Right lobe of liver (tissue), 6 donors: Measurements from ENCODE around the gene RCOR3. TPM values are rescaled to one million over a fixed set of nuclear protein-coding genes. Genes with fewer than 3 reads are reported as not detected.

Experiments
- ATAC-seq, 4 donors: fragments of 200-7000 bp; cut with Tn5 transposase; one replicate each; pipeline ENCODE4 v1.9.1; 2020; ENCODE audit warnings: mild to moderate bottlenecking in 4 of 4, moderate library complexity in 4 of 4
- DNase-seq, 3 donors: peaks; one replicate each; pipeline ENCODE4 v3.0.0-alpha.2; 2020
- H3K27ac ChIP-seq, 3 donors: fragments of 200-600 bp; one replicate each; pipeline ENCODE4 v1.8.0; 2022
- H3K27me3 ChIP-seq, 2 donors: fragments of 200-600 bp; one replicate each; pipeline ENCODE4 v1.8.0; 2022
- H3K36me3 ChIP-seq, 4 donors: fragments of 200-600 bp; sonication (generic) in 1 of 4; one replicate each; pipeline versions ENCODE4 v1.5.1 to v1.8.0; 2017 to 2022; ENCODE audit warnings: control low read depth in 1 of 4
- H3K4me1 ChIP-seq, 4 donors: fragments of 200-600 bp; sonication (generic) in 1 of 4; one replicate each; pipeline versions ENCODE4 v1.5.1 to v1.8.0; 2017 to 2022; ENCODE audit warnings: control low read depth in 1 of 4
- H3K4me3 ChIP-seq, 3 donors: fragments of 200-600 bp; one replicate each; pipeline ENCODE4 v1.8.0; 2022
- H3K9me3 ChIP-seq, 4 donors: fragments of 200-600 bp; sonication (generic) in 1 of 4; one replicate each; pipeline versions ENCODE4 v1.5.1 to v1.8.0; 2017 to 2022; ENCODE audit warnings: control low read depth in 1 of 4
- POLR2A ChIP-seq: fragments of 450-650 bp; IDR thresholded peaks from one replicate; pipeline ENCODE4 v1.6.1; 2017; ENCODE audit warnings: antibody characterized with exemption, mild to moderate bottlenecking
- WGBS: methylation state at CpG from one replicate; pipeline ENCODE4 v1.1.6; 2018; ENCODE audit warnings: low coverage, low lambda C conversion rate; ENCODE audit not compliant: insufficient coverage; ENCODE audit errors: missing lambda C conversion rate; 5-methylcytosine and 5-hydroxymethylcytosine counted together
- intact Hi-C, 2 donors: fragments of 100-400 bp; cut with DNase I; formaldehyde crosslinking; loops; one replicate each; pipeline versions ENCODE4 v1.11.2 to v1.14.1; 2022
- total RNA-seq, 6 experiments: library from RNA; depleted of rRNA in 2 of 6; stranded (reverse); fragments of >200 nt in 2 of 6; fragmentation: NEBNext Ultra II Directional in 3 of 6; extraction: Animal tissue kit (Norgen Biotek cat#: 25700) in 3 of 6; gene quantifications; one replicate each; pipeline versions ENCODE4 v1.1.0 to v1.2.4, GENCODE V29; 2016 to 2023
- TF ChIP-seq, protein P1 (sequence below), 4 donors: fragments of 200-600 bp in 3 of 4; fragments of 450-650 bp in 1 of 4; IDR thresholded peaks; one replicate each; pipeline versions ENCODE4 v1.5.1 to v1.8.0; 2016 to 2022; ENCODE audit warnings: antibody characterized with exemption in 4 of 4, mild to moderate bottlenecking in 2 of 4
- donor health status: DM: no; HTN: yes; CAD: no.
- donor health status: DM: no; HTN: no; CAD: no.
- donor health status: DM: no; HTN: no; CAD: no.
- donor health status: DM: no; HTN: yes; CAD: no.
- donor health status: DM: no; HTN: yes; CAD: no.

The RCOR3 gene
- total RNA-seq, 6 experiments from 2014 or later, result 13.0 to 24.6 (median 17.7) TPM

DNA sequence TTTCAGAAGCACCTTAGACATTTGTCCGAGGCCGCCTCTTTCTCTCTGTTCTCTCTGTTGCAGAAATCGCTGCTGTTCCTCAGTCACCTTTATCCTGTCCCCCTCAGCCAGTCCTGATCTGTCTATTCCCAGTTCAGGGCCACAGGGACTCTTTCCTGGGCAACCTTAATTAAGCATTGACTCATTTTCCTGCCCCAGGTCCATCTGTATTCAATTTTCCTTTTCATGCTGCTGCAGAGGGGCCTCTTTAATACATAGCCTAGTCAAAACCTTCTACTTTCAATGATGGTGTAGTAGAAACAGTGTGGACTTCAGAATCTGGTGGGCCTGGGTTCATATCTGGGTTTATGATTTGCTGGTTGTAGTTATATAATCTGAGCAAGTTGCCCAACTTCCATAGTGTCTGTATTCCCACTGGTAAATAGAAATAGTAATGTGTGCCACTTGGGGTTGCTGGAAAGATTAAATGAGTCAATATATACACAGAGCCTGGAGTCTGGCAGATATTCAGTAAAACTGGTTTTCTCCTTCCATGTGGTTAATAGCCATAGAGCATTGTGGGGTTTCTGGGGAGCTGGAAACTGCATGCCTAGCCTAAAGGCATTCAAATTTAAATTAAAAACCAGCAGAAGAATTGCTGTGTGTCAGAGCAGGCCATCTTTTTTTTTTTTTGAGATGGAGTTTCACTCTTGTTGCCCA is 72.0 kb downstream of the RCOR3 start:
- 96% methylated on average over 3 of the region's 3 CpGs for WGBS
- DNase-seq (no peak), ATAC-seq (no peak)
- TF ChIP-seq POLR2A, result no peak
- TF ChIP-seq, protein P1, sequence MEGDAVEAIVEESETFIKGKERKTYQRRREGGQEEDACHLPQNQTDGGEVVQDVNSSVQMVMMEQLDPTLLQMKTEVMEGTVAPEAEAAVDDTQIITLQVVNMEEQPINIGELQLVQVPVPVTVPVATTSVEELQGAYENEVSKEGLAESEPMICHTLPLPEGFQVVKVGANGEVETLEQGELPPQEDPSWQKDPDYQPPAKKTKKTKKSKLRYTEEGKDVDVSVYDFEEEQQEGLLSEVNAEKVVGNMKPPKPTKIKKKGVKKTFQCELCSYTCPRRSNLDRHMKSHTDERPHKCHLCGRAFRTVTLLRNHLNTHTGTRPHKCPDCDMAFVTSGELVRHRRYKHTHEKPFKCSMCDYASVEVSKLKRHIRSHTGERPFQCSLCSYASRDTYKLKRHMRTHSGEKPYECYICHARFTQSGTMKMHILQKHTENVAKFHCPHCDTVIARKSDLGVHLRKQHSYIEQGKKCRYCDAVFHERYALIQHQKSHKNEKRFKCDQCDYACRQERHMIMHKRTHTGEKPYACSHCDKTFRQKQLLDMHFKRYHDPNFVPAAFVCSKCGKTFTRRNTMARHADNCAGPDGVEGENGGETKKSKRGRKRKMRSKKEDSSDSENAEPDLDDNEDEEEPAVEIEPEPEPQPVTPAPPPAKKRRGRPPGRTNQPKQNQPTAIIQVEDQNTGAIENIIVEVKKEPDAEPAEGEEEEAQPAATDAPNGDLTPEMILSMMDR (IDR thresholded peaks at IDR 0.05), result no peak
- no peaks in the 10 kb centered on the region for H3K4me1 ChIP-seq
- no peaks in the 10 kb centered on the region for H3K27me3 ChIP-seq
- H3K4me3 ChIP-seq, result no peak overlapping the region
- H3K27ac ChIP-seq, result no peak overlapping the region
- no peaks in the 10 kb centered on the region for H3K9me3 ChIP-seq
- intact Hi-C loops, result no loop called here
- no peaks in the 10 kb centered on the region for H3K36me3 ChIP-seq

DNA sequence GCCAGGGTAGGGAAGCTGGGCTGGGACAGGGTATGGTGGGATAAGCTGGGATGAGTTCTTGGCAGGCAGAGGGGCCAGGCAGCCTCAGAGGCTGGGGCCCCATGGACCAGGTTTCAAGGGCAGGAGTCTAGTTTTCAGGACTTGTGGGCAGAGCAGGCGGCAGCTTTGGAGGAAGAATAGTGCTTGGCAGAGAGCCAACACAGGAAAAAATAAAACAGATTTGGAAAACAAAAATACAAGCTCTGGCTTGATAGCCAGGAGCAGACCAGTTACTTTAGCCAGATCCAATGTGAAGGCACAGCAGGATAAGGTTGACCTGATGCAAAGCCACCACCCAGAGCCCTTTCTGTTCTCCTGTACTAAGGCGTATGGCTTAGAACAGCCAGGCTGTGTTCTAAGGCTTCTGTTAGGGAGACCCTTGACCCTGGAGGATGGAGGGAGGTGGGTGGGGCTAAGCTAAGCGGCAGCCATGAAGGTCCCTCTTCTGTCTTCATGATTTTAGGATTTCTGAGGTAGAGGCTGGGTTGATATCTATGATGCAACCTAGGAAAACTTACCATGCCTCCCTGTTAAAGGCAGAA is 73.0 kb downstream of the RCOR3 start:
- 70% methylated on average over 3 of the region's 3 CpGs for WGBS
- no peak overlapping the region for H3K27ac ChIP-seq
- no peak for ATAC-seq

DNA sequence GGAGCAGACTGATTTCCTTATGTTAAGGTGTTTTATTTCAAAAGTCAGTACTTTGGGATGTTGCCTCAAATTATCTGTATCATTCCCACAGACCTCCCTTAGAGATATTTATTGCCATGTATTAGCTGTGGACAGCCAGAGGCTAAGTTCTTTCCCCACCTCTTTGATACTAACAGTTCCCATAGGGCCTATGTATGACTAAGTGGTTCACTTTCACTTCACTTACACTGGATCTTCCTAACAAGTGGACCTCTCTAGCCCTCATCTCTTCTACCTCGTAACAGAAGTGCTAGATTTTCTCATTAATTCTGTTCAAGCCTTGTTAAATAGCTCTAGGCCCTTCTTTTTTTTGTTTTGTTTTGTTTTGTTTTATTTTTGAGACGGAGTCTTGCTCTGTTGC is 73.7 kb downstream of the RCOR3 start:
- intact Hi-C loops, result no loop called here
- Histone ChIP-seq H3K4me3 (no peak overlapping the region), H3K4me1 (no peaks in the 10 kb centered on the region), H3K27ac (no peak overlapping the region), H3K27me3 (no peaks in the 10 kb centered on the region), H3K36me3 (no peaks in the 10 kb centered on the region), H3K9me3 (no peaks in the 10 kb centered on the region)
- no peak for TF ChIP-seq POLR2A
- TF ChIP-seq, protein P1 (IDR thresholded peaks at IDR 0.05), result no peak
- WGBS, result 100% methylated on average over 1 of the region's 2 CpGs
- no peak for ATAC-seq
- DNase-seq, result no peak

More for the DNA sequence above, 73.0 kb downstream of the RCOR3 start:
- Histone ChIP-seq H3K4me3 (no peak overlapping the region), H3K36me3 (no peaks in the 10 kb centered on the region), H3K4me1 (no peaks in the 10 kb centered on the region), H3K9me3 (no peaks in the 10 kb centered on the region), H3K27me3 (no peaks in the 10 kb centered on the region)
- intact Hi-C loops, result no loop called here
- DNase-seq, result no peak
- TF ChIP-seq POLR2A, result no peak
- TF ChIP-seq, protein P1 (IDR thresholded peaks at IDR 0.05), result no peak

- ATAC-seq (no peak), DNase-seq (no peak)
- TF ChIP-seq POLR2A, result no peak
- TF ChIP-seq, protein P1 (IDR thresholded peaks at IDR 0.05), result no peak
- no peaks in the 10 kb centered on the region for H3K36me3 ChIP-seq
- H3K27me3 ChIP-seq, result no peaks in the 10 kb centered on the region
- 30% methylated on average over 1 of the region's 1 CpG for WGBS
- no peaks in the 10 kb centered on the region for H3K4me1 ChIP-seq
- H3K4me3 ChIP-seq, result no peak overlapping the region
- intact Hi-C loops, result no loop called here
- no peaks in the 10 kb centered on the region for H3K9me3 ChIP-seq
- H3K27ac ChIP-seq, result no peak overlapping the region
Measured at GRCh38 chr1:211333906-211334305, 74.7 kb downstream of the RCOR3 start.
